Measurements from ENCODE around the gene ABCA4. TPM values are rescaled to one million over a fixed set of nuclear protein-coding genes. Genes with fewer than 3 reads are reported as not detected.

Gene ABCA4
- total RNA-seq, 1 donor from 2014 or later = 0.83 TPM

GRCh38 chr1:93960641-93961147, 160.3 kb downstream of the ABCA4 start:
- no peak for ATAC-seq
- no peak for DNase-seq (ENCODE audit: low spot score)

GRCh38 chr1:93959413-93959812, 161.5 kb downstream of the ABCA4 start:
- no peak for ATAC-seq
- DNase-seq (ENCODE audit: low spot score) = no peak

- ATAC-seq = no peak
These were observed 162.2 kb downstream of the ABCA4 start for GRCh38 chr1:93958726-93959100.

GRCh38 chr1:93958032-93958725, 162.8 kb downstream of the ABCA4 start:
- no peak for DNase-seq (ENCODE audit: low spot score)
- ATAC-seq = no peak

More at GRCh38 chr1:93958726-93959100, 162.2 kb downstream of the ABCA4 start:
- DNase-seq (ENCODE audit: low spot score) = no peak

GRCh38 chr1:93955765-93956164, 165.2 kb downstream of the ABCA4 start:
- no peak for ATAC-seq
- no peak for DNase-seq (ENCODE audit: low spot score)

- ATAC-seq (peak; percentile 89), DNase-seq (ENCODE audit: low spot score) (peak; percentile 59)
These were observed 173.8 kb downstream of the ABCA4 start for GRCh38 chr1:93947002-93947686.

Other genes starting within 250 kb of the ABCA4 start
- gene DNTTIP2, start 241.9 kb downstream of the ABCA4 start, total RNA-seq = 11.8 TPM
- 27.8 TPM for gene GCLM, start 211.7 kb downstream of the ABCA4 start, total RNA-seq
- 20.3 TPM for gene ARHGAP29, start 116.4 kb upstream of the ABCA4 start, total RNA-seq

Measured in left lobe of liver (tissue), 2 donors.